C4-2B (cell line): ENCODE measurements around the gene CASKIN2.

ENCODE experiments used
- H3K27ac ChIP-seq: fragments of 450-650 bp; 2 replicates; pipeline ENCODE4 v1.5.1; 2017
- CTCF ChIP-seq: fragments of 450-650 bp; conservative IDR thresholded peaks from 2 replicates; pipeline ENCODE4 v1.5.1; 2017; ENCODE audit warnings: mild to moderate bottlenecking
- ZFX ChIP-seq: fragments of 450-650 bp; IDR thresholded peaks from 2 replicates; pipeline ENCODE4 v1.6.1; 2017

CASKIN2 gene

GRCh38 chr17:75471207-75471606, 44.1 kb downstream of the CASKIN2 start:
- TF ChIP-seq CTCF, result no peak

GRCh38 chr17:75468779-75469373, 46.5 kb downstream of the CASKIN2 start:
- TF ChIP-seq CTCF (no peak), ZFX (no peak)
- H3K27ac ChIP-seq, result no peak overlapping the region

More at GRCh38 chr17:75471207-75471606, 44.1 kb downstream of the CASKIN2 start:
- no peak overlapping the region for H3K27ac ChIP-seq

- H3K27ac ChIP-seq, result no peak overlapping the region
- TF ChIP-seq CTCF (no peak), ZFX (no peak)
These were observed 47.0 kb downstream of the CASKIN2 start for GRCh38 chr17:75468291-75468754.

GRCh38 chr17:75465039-75465438, 50.3 kb downstream of the CASKIN2 start:
- TF ChIP-seq ZFX, result no peak
- TF ChIP-seq CTCF, result no peak
- no peak overlapping the region for H3K27ac ChIP-seq

GRCh38 chr17:75463603-75464002, 51.7 kb downstream of the CASKIN2 start:
- TF ChIP-seq ZFX (no peak), CTCF (no peak)
- H3K27ac ChIP-seq, result no peak overlapping the region

GRCh38 chr17:75460295-75460694, 55.0 kb downstream of the CASKIN2 start:
- no peak for TF ChIP-seq CTCF
- TF ChIP-seq ZFX, result no peak
- no peak overlapping the region for H3K27ac ChIP-seq

- TF ChIP-seq ZFX (no peak), CTCF (no peak)
- H3K27ac ChIP-seq, result no peak overlapping the region
These were observed 55.6 kb downstream of the CASKIN2 start for GRCh38 chr17:75459590-75460267.
